Thyroid gland (tissue), 4 donors: Measurements from ENCODE around the gene MYD88. TPM values are rescaled to one million over a fixed set of nuclear protein-coding genes. Genes with fewer than 3 reads are reported as not detected.

Experiments
- DNase-seq, 2 donors: peaks; one replicate each; pipeline ENCODE4 v3.0.0-alpha.2; 2019
- H3K27ac ChIP-seq, 3 donors: fragments of 200-600 bp; sonication (generic); 1 replicate in 2 of 3; 2 replicates in 1 of 3; pipeline ENCODE4 v1.5.1; 2016 to 2019; ENCODE audit warnings: mild to moderate bottlenecking in 1 of 3, moderate library complexity in 1 of 3
- H3K27me3 ChIP-seq: fragments of 200-600 bp; sonication (generic); one replicate; pipeline ENCODE4 v1.5.1; 2019
- H3K36me3 ChIP-seq, 2 donors: fragments of 200-600 bp; sonication (generic); one replicate each; pipeline ENCODE4 v1.5.1; 2016 to 2019
- H3K4me1 ChIP-seq, 2 donors: fragments of 200-600 bp; sonication (generic); one replicate each; pipeline ENCODE4 v1.5.1; 2017 to 2019
- H3K4me3 ChIP-seq, 3 donors: fragments of 200-600 bp; sonication (generic); replicated peaks in 1 of 3; 1 replicate in 2 of 3; 2 replicates in 1 of 3; pipeline ENCODE4 v1.5.1; 2016; ENCODE audit warnings: mild to moderate bottlenecking in 1 of 3
- H3K9me3 ChIP-seq: fragments of 200-600 bp; sonication (generic); one replicate; pipeline ENCODE4 v1.5.1; 2017
- CTCF ChIP-seq, 6 experiments: fragments of 200-600 bp in 3 of 6; fragments of 450-650 bp in 3 of 6; sonication (generic) in 3 of 6; IDR thresholded peaks; one replicate each; pipeline ENCODE4 v1.5.1; 2016 to 2019; ENCODE audit warnings: antibody characterized with exemption in 6 of 6, mild to moderate bottlenecking in 2 of 6, inconsistent platforms in 1 of 6, moderate library complexity in 1 of 6
- POLR2A ChIP-seq, 2 donors: fragments of 450-650 bp; IDR thresholded peaks; one replicate each; pipeline ENCODE4 v1.6.1; 2017; ENCODE audit warnings: antibody characterized with exemption in 2 of 2, mild to moderate bottlenecking in 2 of 2, moderate library complexity in 1 of 2
- WGBS, 2 donors: methylation state at CpG; one replicate each; pipeline ENCODE4 v1.1.5; 2017; 5-methylcytosine and 5-hydroxymethylcytosine counted together
- intact Hi-C: fragments of 100-400 bp; cut with DNase I; formaldehyde crosslinking; loops from one replicate; pipeline ENCODE4 v1.15.1; 2023
- total RNA-seq, 4 donors: library from RNA; depleted of rRNA; stranded (reverse); fragments of >200 nt; gene quantifications; one replicate each; pipeline ENCODE4 v1.2.3, GENCODE V29; 2016

Gene MYD88
- total RNA-seq, 4 donors from 2014 or later: 18.0 to 23.8 (median 20.2) TPM

GRCh38 chr3:38115645-38116427, 22.6 kb upstream of the MYD88 start:
- Histone ChIP-seq H3K4me1 (no peaks in the 10 kb centered on the region), H3K9me3 (no peaks in the 10 kb centered on the region), H3K4me3 (no peak overlapping the region), H3K27me3 (no peaks in the 10 kb centered on the region), H3K36me3 (no peaks in the 10 kb centered on the region), H3K27ac (no peak overlapping the region)
- no peak for DNase-seq
- 72 to 75% methylated on average over 9 of the region's 9 CpGs for WGBS, 2 donors
- TF ChIP-seq POLR2A (IDR thresholded peaks at IDR 0.05) (no peak), CTCF (IDR thresholded peaks at IDR 0.05) (no peak)
- intact Hi-C loops: no loop called here

DNA sequence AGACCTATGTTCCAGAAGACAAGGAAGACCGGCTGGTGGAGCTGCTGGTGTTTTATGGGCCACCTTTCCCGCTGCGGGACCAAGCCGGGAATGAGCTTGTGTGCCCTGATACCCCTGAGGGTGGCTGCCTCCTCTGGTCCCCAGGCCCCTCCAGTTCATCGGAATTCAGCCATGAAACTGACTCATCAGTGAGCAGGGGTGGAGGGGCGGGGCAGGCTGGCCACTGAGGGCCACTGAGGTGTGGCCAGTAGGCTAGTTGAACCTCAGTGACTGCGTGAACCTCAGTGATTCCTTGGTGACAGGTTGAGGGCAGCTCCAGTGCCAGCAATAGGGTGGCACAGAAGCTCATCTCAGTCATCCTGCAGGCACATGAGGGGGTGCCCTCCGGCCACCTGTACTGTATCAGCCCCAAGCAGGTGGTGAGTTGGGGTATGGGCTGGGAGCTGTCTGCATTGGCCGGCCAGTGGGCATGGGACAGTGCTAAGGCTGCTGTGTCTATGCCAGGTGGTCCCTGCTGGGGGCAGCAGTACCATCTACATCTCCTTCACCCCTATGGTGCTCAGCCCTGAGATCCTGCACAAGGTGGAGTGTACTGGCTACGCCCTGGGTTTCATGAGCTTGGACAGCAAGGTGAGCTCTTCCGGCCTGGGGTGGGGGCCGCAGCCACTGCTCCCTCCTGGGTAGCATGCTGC, 21.8 kb upstream of the MYD88 start:
- Histone ChIP-seq H3K4me1 (no peaks in the 10 kb centered on the region), H3K9me3 (no peaks in the 10 kb centered on the region), H3K27ac (no peak overlapping the region), H3K27me3 (no peaks in the 10 kb centered on the region), H3K4me3 (no peak overlapping the region), H3K36me3 (peaks cover 2 to 4% of the 10 kb centered on the region in 2 donors)
- 83 to 93% methylated on average over 6 to 9 of the region's 12 CpGs for WGBS, 2 donors
- no peak for TF ChIP-seq CTCF (IDR thresholded peaks at IDR 0.05)
- TF ChIP-seq POLR2A (IDR thresholded peaks at IDR 0.05): no peak
- intact Hi-C loops: no loop called here
- no peak for DNase-seq

DNA sequence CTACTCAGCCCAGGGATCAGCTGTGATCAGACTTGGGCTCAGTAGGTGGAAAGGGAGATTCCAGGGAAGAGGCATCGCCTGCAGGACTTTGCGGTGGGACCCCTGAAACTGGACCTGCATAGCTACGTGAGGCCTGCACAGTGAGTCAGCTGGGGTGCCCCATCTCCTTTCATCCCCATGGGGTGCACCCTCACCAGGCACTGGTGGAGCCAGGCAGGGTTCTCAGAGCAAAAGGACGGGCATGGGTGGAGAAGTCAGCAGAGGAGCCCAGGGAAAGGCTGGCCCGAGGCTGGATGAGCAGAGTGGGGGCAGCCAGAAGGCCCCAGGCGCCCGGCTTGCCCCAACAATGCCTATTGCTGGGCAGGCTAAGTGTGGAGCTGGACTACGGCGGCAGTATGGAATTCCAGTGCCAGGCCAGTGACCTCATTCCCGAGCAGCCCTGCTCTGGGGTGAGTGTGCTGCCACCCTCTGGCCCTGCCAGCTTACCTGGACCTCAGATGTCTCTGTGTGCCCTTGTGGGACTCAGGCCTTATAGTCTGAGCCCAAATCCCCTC, 21.2 kb upstream of the MYD88 start:
- H3K9me3 ChIP-seq: no peaks in the 10 kb centered on the region
- peaks cover 8 to 10% of the 10 kb centered on the region in 2 donors for H3K36me3 ChIP-seq
- H3K4me1 ChIP-seq: no peaks in the 10 kb centered on the region
- H3K27me3 ChIP-seq: no peaks in the 10 kb centered on the region
- peak in 1 of 2 donors; percentile 29 for DNase-seq
- intact Hi-C loops: no loop called here
- WGBS, 2 donors: 84 to 92% methylated on average over 7 to 8 of the region's 10 CpGs
- TF ChIP-seq CTCF (IDR thresholded peaks at IDR 0.05) (no peak), POLR2A (IDR thresholded peaks at IDR 0.05) (no peak)
- no peak overlapping the region for H3K27ac ChIP-seq
- no peak overlapping the region for H3K4me3 ChIP-seq

DNA sequence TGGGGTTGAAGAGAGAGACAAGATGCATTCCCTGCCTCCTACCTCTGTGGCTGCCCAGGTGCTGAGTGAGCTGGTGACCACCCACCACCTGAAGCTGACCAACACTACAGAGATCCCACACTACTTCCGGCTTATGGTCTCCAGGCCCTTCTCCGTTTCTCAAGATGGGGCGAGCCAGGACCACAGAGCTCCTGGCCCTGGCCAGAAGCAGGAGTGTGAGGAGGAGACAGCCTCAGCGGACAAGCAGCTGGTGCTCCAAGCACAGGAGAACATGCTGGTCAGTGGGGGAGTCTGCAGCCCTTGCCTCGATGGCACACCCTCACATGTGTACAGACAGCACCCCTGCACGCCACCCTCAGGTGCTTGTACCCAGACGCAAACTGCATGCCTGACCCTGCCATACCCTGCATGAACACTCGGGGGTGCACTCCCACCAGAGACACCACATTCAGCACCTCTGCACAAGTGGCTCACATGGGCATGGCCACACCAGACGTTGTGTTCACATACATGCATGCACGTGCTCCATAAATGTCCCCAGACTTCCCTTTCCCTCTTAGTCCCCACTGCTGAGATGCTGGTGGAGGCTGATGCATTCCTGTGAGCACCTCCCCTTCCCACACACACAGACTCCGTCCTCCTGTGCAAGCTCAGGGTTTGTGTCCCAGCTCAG, 20.6 kb upstream of the MYD88 start:
- Histone ChIP-seq H3K36me3 (peaks cover 14 to 17% of the 10 kb centered on the region in 2 donors), H3K27me3 (no peaks in the 10 kb centered on the region), H3K27ac (no peak overlapping the region), H3K4me1 (no peaks in the 10 kb centered on the region), H3K4me3 (no peak overlapping the region), H3K9me3 (no peaks in the 10 kb centered on the region)
- DNase-seq: peak; percentile 65 to 70
- WGBS, 2 donors: 38 to 92% methylated on average over 5 to 7 of the region's 11 CpGs
- no peak for TF ChIP-seq POLR2A (IDR thresholded peaks at IDR 0.05)
- TF ChIP-seq CTCF (IDR thresholded peaks at IDR 0.05): peak; percentile 30 to 84 (median 70)
- intact Hi-C loops: no loop called here
